DOHH2 (cell line): ENCODE measurements around the gene SCUBE2.

ENCODE experiments used
- EZH2phosphoT487 ChIP-seq: fragments of 200-600 bp; sonication (generic); IDR thresholded peaks from 2 replicates; pipeline ENCODE4 v1.6.1; 2017; ENCODE audit warnings: borderline replicate concordance, mild to moderate bottlenecking, antibody characterized with exemption, low read length, moderate library complexity, mixed read lengths
- TF ChIP-seq, protein P1 (sequence below): fragments of 200-600 bp; sonication (generic); IDR thresholded peaks from one replicate; pipeline ENCODE4 v1.5.1; 2014; ENCODE audit warnings: antibody characterized with exemption, mild to moderate bottlenecking, low read depth, low read length; ENCODE audit not compliant: poor library complexity, severe bottlenecking

DNA sequence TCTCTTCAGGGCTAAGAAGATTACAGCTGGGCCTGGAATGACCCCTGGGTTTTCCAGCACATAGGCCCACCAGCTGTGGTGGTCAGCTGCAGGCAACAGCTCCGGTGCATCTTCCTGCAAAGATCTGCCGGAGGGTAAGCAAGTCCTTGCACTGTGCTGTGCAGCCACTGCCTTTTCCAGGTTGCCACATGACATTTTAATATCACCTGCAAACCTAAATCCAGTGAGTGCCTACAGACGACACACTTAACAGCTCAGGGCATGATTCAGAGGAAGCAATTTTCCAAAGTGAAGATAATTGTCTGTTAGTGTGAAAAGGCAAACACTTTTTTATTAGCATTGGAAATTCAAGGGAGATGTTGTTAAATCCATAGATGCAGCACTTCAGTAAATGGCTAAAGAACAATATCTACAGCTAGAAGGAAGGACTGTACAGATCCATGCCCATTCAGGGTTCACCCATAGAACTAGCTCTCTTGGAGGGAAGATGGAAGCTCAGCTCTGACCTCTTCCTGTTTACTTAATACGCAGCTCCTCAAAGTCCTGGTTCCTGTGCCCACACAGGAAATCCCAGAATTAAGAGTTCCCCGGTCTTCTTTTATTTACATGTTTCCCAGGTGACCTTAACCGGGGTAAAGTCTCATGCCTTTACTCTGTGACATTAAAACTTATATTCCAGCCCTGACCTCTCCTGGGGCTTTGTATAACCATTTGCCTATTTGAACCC is 74.3 kb downstream of the SCUBE2 start:
- TF ChIP-seq, protein P1, sequence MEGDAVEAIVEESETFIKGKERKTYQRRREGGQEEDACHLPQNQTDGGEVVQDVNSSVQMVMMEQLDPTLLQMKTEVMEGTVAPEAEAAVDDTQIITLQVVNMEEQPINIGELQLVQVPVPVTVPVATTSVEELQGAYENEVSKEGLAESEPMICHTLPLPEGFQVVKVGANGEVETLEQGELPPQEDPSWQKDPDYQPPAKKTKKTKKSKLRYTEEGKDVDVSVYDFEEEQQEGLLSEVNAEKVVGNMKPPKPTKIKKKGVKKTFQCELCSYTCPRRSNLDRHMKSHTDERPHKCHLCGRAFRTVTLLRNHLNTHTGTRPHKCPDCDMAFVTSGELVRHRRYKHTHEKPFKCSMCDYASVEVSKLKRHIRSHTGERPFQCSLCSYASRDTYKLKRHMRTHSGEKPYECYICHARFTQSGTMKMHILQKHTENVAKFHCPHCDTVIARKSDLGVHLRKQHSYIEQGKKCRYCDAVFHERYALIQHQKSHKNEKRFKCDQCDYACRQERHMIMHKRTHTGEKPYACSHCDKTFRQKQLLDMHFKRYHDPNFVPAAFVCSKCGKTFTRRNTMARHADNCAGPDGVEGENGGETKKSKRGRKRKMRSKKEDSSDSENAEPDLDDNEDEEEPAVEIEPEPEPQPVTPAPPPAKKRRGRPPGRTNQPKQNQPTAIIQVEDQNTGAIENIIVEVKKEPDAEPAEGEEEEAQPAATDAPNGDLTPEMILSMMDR: no peak
- TF ChIP-seq EZH2phosphoT487: no peak
